HEK293 (cell line): ENCODE data around the gene KRT7.

Experiments
- ZNF155 ChIP-seq: fragments of 450-650 bp; formaldehyde crosslinking; IDR thresholded peaks from 2 replicates; pipeline ENCODE4 v1.5.1; 2016; ENCODE audit warnings: missing biosample characterization, missing genetic modification characterization
- ZNF18 ChIP-seq: fragments of 450-650 bp; formaldehyde crosslinking; IDR thresholded peaks from 2 replicates; pipeline ENCODE4 v1.5.1; 2016; ENCODE audit warnings: missing biosample characterization, missing genetic modification characterization
- ZNF274 ChIP-seq, 2 experiments: fragments of 200-500 bp in 1 of 2; fragments of 450-650 bp in 1 of 2; sonication (Bioruptor generic) in 1 of 2; formaldehyde crosslinking in 1 of 2; IDR thresholded peaks; 2 replicates each; pipeline versions ENCODE4 v1.5.1 to v1.6.1; 2014 to 2016; ENCODE audit warnings: borderline replicate concordance in 1 of 2, inconsistent platforms in 1 of 2, low read length in 1 of 2, missing biosample characterization in 1 of 2, missing genetic modification characterization in 1 of 2
- ZNF639 ChIP-seq: fragments of 450-650 bp; formaldehyde crosslinking; IDR thresholded peaks from 2 replicates; pipeline ENCODE4 v1.5.1; 2016; ENCODE audit warnings: missing biosample characterization, missing genetic modification characterization

- no peak for TF ChIP-seq ZNF274 (IDR thresholded peaks at IDR 0.05; ENCODE audit: low read length)
- TF ChIP-seq ZNF274 (tag by site-specific recombination; IDR thresholded peaks at IDR 0.05; ENCODE audit: borderline replicate concordance): no peak
- TF ChIP-seq ZNF639 (tag by site-specific recombination): no peak
- no peak for TF ChIP-seq ZNF155
- TF ChIP-seq ZNF18 (tag by site-specific recombination): no peak
Observed at GRCh38 chr12:52271158-52271557, 38.1 kb downstream of the KRT7 start.
